Measurements from ENCODE around the gene KIF16B.

GRCh38 chr20:16411361-16411760 is 161.9 kb downstream of the KIF16B start:
- TF ChIP-seq POLR2AphosphoS5 (IDR thresholded peaks at IDR 0.05; ENCODE audit: low read depth) (no peak), CTCF (IDR thresholded peaks at IDR 0.05; ENCODE audit: insufficient read depth, low read length) (no peak)
